Measurements from ENCODE around the gene CYP2D6. TPM values are rescaled to one million over a fixed set of nuclear protein-coding genes. Genes with fewer than 3 reads are reported as not detected.
"Not testable (repeated sequence)": the region's sequence is repeated elsewhere in the genome, so short reads cannot be mapped to it uniquely, and the experiment has no call there.

The CYP2D6 gene
- total RNA-seq (2021) (1.4 to 1.7 TPM (median 1.6 TPM) in 3 replicates), Bru-seq, nascent RNA (percentile 20 among the genes with signal in this experiment)
- long read RNA-seq, experiment 1, result 0 reads
- long read RNA-seq, experiment 2, result 0 reads
- long read RNA-seq, experiment 3, result 0 reads

- H3K36me3 Mint-ChIP-seq, H3K27ac Mint-ChIP-seq: not testable (repeated sequence)
Measured at GRCh38 chr22:42130639-42131431, at the start of gene CYP2D6. Gene CYP2D6 (minus strand): TSS chr22:42130810. CDS start chr22:42130791, 19 bp downstream.

GRCh38 chr22:42179616-42180015 lies 49.0 kb upstream of the CYP2D6 start:
- Mint-ChIP-seq H3K27ac (no peak overlapping the region), H3K4me3 (no peak overlapping the region), H3K36me3 (peaks cover 17% of the 10 kb centered on the region), H3K4me1 (0 out of 2 replicates have a peak, but pooled peaks cover 3% of the 10 kb centered on the region), H3K27me3 (ENCODE audit: low read depth) (no peaks in the 10 kb centered on the region), H3K9me3 (no peaks in the 10 kb centered on the region)
- TF ChIP-seq CREB1 (CRISPR knock-in tag; IDR thresholded peaks at IDR 0.05) (no peak), ZNF121 (CRISPR knock-in tag; IDR thresholded peaks at IDR 0.05) (no peak), NR2C2 (CRISPR knock-in tag; IDR thresholded peaks at IDR 0.05) (no peak), NFYB (CRISPR knock-in tag; conservative IDR thresholded peaks at IDR 0.05; ENCODE audit: low read depth) (no peak), ZBTB21 (CRISPR knock-in tag; IDR thresholded peaks at IDR 0.05; ENCODE audit: borderline replicate concordance) (no peak), MXD4 (CRISPR knock-in tag; IDR thresholded peaks at IDR 0.05; ENCODE audit: borderline replicate concordance) (no peak), ATF1 (CRISPR knock-in tag; IDR thresholded peaks at IDR 0.05) (no peak), SMAD3 (CRISPR knock-in tag; IDR thresholded peaks at IDR 0.05; ENCODE audit: borderline replicate concordance) (no peak), CDX4 (CRISPR knock-in tag; IDR thresholded peaks at IDR 0.05; ENCODE audit: borderline replicate concordance) (no peak), TEAD1 (CRISPR knock-in tag; IDR thresholded peaks at IDR 0.05) (no peak), OVOL2 (CRISPR knock-in tag; IDR thresholded peaks at IDR 0.05; ENCODE audit: borderline replicate concordance) (no peak), TEAD4 (CRISPR knock-in tag; IDR thresholded peaks at IDR 0.05) (no peak), TCF7 (CRISPR knock-in tag; IDR thresholded peaks at IDR 0.05; ENCODE audit: low read depth) (no peak), JAZF1 (CRISPR knock-in tag; IDR thresholded peaks at IDR 0.05) (no peak)
- TF ChIP-seq, protein P1, sequence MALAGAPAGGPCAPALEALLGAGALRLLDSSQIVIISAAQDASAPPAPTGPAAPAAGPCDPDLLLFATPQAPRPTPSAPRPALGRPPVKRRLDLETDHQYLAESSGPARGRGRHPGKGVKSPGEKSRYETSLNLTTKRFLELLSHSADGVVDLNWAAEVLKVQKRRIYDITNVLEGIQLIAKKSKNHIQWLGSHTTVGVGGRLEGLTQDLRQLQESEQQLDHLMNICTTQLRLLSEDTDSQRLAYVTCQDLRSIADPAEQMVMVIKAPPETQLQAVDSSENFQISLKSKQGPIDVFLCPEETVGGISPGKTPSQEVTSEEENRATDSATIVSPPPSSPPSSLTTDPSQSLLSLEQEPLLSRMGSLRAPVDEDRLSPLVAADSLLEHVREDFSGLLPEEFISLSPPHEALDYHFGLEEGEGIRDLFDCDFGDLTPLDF (CRISPR knock-in tag; IDR thresholded peaks at IDR 0.05), result no peak
- CTCF ChIA-PET, result no interaction called here
- DNase-seq (ENCODE audit: low spot score), result no peak
- no peak for ATAC-seq
- POLR2A ChIA-PET, result no interaction called here

More at GRCh38 chr22:42130639-42131431, at the start of gene CYP2D6:
- peaks cover 52% of the 10 kb centered on the region for H3K27me3 Mint-ChIP-seq (ENCODE audit: low read depth)
- POLR2A ChIA-PET; H3K9me3 Mint-ChIP-seq; DNase-seq (ENCODE audit: low spot score); H3K4me1 Mint-ChIP-seq; H3K4me3 Mint-ChIP-seq; ATAC-seq: not testable (repeated sequence)
- CTCF ChIA-PET, result interaction anchor here (1.3 to 4.2 kb wide), 3 partner anchors 14 to 434 kb away, joined by 5 to 32 read pairs (median 7); no protein-coding TSS in a partner anchor

GRCh38 chr22:42178910-42179519 lies 48.4 kb upstream of the CYP2D6 start:
- POLR2A ChIA-PET, result no interaction called here
- CTCF ChIA-PET, result no interaction called here
- peaks cover 17% of the 10 kb centered on the region for H3K36me3 Mint-ChIP-seq
- DNase-seq (ENCODE audit: low spot score), result no peak
- no peak for ATAC-seq
- H3K4me3 Mint-ChIP-seq, result no peak overlapping the region
- 0 out of 2 replicates have a peak, but pooled peaks cover 3% of the 10 kb centered on the region for H3K4me1 Mint-ChIP-seq
- no peaks in the 10 kb centered on the region for H3K27me3 Mint-ChIP-seq (ENCODE audit: low read depth)
- no peaks in the 10 kb centered on the region for H3K9me3 Mint-ChIP-seq
- no peak overlapping the region for H3K27ac Mint-ChIP-seq
- TF ChIP-seq ZNF281 (CRISPR knock-in tag; IDR thresholded peaks at IDR 0.05) (no peak), EMX1 (CRISPR knock-in tag; IDR thresholded peaks at IDR 0.05) (no peak), CREM (CRISPR knock-in tag; IDR thresholded peaks at IDR 0.05) (no peak), SMAD3 (CRISPR knock-in tag; IDR thresholded peaks at IDR 0.05; ENCODE audit: borderline replicate concordance) (no peak), NR2C2 (CRISPR knock-in tag; IDR thresholded peaks at IDR 0.05) (no peak), PRDM15 (CRISPR knock-in tag; IDR thresholded peaks at IDR 0.05) (no peak), IRF2 (CRISPR knock-in tag; IDR thresholded peaks at IDR 0.05; ENCODE audit: borderline replicate concordance, low read depth) (no peak), RELA (CRISPR knock-in tag; IDR thresholded peaks at IDR 0.05; ENCODE audit: borderline replicate concordance) (no peak), TCF7 (CRISPR knock-in tag; IDR thresholded peaks at IDR 0.05; ENCODE audit: low read depth) (no peak)
- TF ChIP-seq, protein P2, sequence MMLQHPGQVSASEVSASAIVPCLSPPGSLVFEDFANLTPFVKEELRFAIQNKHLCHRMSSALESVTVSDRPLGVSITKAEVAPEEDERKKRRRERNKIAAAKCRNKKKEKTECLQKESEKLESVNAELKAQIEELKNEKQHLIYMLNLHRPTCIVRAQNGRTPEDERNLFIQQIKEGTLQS (CRISPR knock-in tag; conservative IDR thresholded peaks at IDR 0.05), result no peak
